OCI-LY7 (cell line): ENCODE results near the gene EIF5A. TPM values are rescaled to one million over a fixed set of nuclear protein-coding genes. Genes with fewer than 3 reads are reported as not detected.

Experiments used
- BruUV-seq: library from RNA; stranded (reverse); fragments of 400-500 nt; replicated peaks from 2 replicates; lab custom pipeline; 2021; lab: Mats Ljungman, UMichigan
- CTCF ChIA-PET: fragments of 300-600 bp; sonication (Branson Sonifier 250); formaldehyde crosslinking; loops from one replicate; lab custom pipeline; 2022; ENCODE audit warnings: antibody characterized with exemption; ENCODE audit not compliant: unreplicated experiment; lab: Charles Lee
- POLR2A ChIA-PET: fragments of 300-600 bp; sonication (Branson Sonifier 250); formaldehyde crosslinking; loops from one replicate; lab custom pipeline; 2022; ENCODE audit warnings: antibody characterized with exemption; lab: Charles Lee
- DNase-seq: peaks from one replicate; pipeline ENCODE4 v3.0.0-alpha.2; 2015; ENCODE audit warnings: low spot score
- H2AFZ ChIP-seq: fragments of 200-600 bp; sonication (generic), shearing (Covaris generic); 2 replicates; pipeline ENCODE4 v1.6.1; 2014; ENCODE audit warnings: mild to moderate bottlenecking, antibody characterized with exemption, low read length, moderate library complexity
- H3K27ac ChIP-seq: fragments of 200-600 bp; sonication (generic); 2 replicates; pipeline ENCODE4 v1.5.1; 2014; ENCODE audit warnings: mixed run types, low read depth, mild to moderate bottlenecking, moderate library complexity, low read length, inconsistent platforms; ENCODE audit not compliant: poor library complexity, severe bottlenecking
- H3K36me3 ChIP-seq: fragments of 200-600 bp; sonication (generic); 2 replicates; pipeline ENCODE4 v1.6.1; 2014; ENCODE audit warnings: mild to moderate bottlenecking, antibody characterized with exemption, low read length, moderate library complexity, mixed read lengths; ENCODE audit not compliant: insufficient read depth
- H3K4me1 ChIP-seq: fragments of 200-600 bp; sonication (generic); 2 replicates; pipeline ENCODE4 v1.5.1; 2014; ENCODE audit warnings: mild to moderate bottlenecking, low read length; ENCODE audit not compliant: insufficient read depth, poor library complexity, severe bottlenecking
- H3K4me2 ChIP-seq: fragments of 200-600 bp; sonication (generic); 2 replicates; pipeline ENCODE4 v1.6.1; 2014; ENCODE audit warnings: mild to moderate bottlenecking, low read length
- H3K4me3 ChIP-seq: fragments of 200-600 bp; sonication (generic); 2 replicates; pipeline ENCODE4 v1.5.1; 2014; ENCODE audit warnings: mild to moderate bottlenecking, low read depth, low read length; ENCODE audit not compliant: poor library complexity, severe bottlenecking
- H3K79me2 ChIP-seq: fragments of 200-600 bp; sonication (generic); 2 replicates; pipeline ENCODE4 v1.6.1; 2016; ENCODE audit warnings: low read depth, mild to moderate bottlenecking, low read length, moderate library complexity, mixed read lengths; ENCODE audit not compliant: insufficient read depth
- H3K9me2 ChIP-seq: fragments of 200-600 bp; sonication (generic); 2 replicates; pipeline ENCODE4 v1.6.1; 2016; ENCODE audit warnings: mild to moderate bottlenecking, low read length, mixed read lengths; ENCODE audit not compliant: insufficient read depth
- H3K9me3 ChIP-seq: fragments of 200-600 bp; sonication (generic); 2 replicates; pipeline ENCODE4 v1.6.1; 2014; ENCODE audit warnings: mild to moderate bottlenecking, mixed run types, low read length, mixed read lengths
- H4K20me1 ChIP-seq: fragments of 200-600 bp; sonication (generic); 2 replicates; pipeline ENCODE4 v1.6.1; 2014; ENCODE audit warnings: mild to moderate bottlenecking, antibody characterized with exemption, low read length, moderate library complexity, mixed read lengths; ENCODE audit not compliant: insufficient read depth
- EZH2phosphoT487 ChIP-seq: fragments of 200-600 bp; sonication (generic); IDR thresholded peaks from 2 replicates; pipeline ENCODE4 v1.6.1; 2018; ENCODE audit warnings: low read depth, borderline replicate concordance, mild to moderate bottlenecking, mixed run types, antibody characterized with exemption, low read length, moderate library complexity, mixed read lengths
- intact Hi-C: fragments of 100-400 bp; cut with micrococcal nuclease; formaldehyde crosslinking; loops from one replicate; pipeline ENCODE4 v1.10.0; 2022; ENCODE audit not compliant: unreplicated experiment
- total RNA-seq, 2 experiments: library from RNA; depleted of rRNA in 1 of 2; stranded (reverse); fragments of >200 nt in 1 of 2; shearing (Covaris generic) in 1 of 2; gene quantifications; 2 replicates each; pipeline ENCODE4 v1.2.3, GENCODE V29; 2014 to 2022
- TF ChIP-seq, protein P1 (sequence below): fragments of 200-600 bp; sonication (generic); conservative IDR thresholded peaks from 2 replicates; pipeline ENCODE4 v1.5.1; 2014; ENCODE audit warnings: mild to moderate bottlenecking, antibody characterized with exemption, low read length, moderate library complexity, mixed read lengths

EIF5A gene
- total RNA-seq, 2 experiments from 2014 or later: 491 to 803 TPM

DNA sequence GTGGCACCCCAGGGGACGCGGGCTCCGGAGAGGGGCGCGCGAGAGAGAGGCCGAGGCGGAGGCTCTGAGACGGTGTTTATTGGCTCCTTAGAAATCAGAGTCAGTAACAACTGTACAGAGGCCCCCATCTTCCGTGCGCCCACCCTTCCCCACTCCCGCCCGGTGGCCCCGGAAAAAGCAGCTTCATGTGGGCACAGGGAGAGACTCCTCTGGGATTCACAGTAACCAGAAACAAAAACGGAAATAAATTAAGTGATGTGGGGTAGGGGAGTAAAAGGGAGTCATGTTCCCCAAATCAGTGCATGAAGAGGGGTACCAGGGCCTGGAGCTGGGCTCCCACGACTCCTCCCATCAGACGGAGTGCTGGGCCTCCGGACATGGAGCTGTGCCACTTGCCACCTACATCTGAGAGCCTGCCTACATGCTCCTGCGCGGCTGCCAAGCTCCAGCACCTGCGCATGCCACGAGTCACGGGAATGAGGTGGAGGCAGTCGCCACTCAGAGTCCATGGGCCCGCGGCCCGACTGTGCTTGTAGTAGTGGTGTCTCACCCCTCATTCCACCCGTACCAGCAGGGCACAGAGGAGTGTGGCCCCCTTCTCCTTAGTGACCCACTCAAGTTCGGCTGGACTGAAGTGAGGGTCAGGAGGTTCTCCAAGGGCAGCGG, 8.3 kb downstream of the EIF5A start:
- H2AFZ ChIP-seq: no peak overlapping the region; the same call in 1 of the 2 replicates

DNA sequence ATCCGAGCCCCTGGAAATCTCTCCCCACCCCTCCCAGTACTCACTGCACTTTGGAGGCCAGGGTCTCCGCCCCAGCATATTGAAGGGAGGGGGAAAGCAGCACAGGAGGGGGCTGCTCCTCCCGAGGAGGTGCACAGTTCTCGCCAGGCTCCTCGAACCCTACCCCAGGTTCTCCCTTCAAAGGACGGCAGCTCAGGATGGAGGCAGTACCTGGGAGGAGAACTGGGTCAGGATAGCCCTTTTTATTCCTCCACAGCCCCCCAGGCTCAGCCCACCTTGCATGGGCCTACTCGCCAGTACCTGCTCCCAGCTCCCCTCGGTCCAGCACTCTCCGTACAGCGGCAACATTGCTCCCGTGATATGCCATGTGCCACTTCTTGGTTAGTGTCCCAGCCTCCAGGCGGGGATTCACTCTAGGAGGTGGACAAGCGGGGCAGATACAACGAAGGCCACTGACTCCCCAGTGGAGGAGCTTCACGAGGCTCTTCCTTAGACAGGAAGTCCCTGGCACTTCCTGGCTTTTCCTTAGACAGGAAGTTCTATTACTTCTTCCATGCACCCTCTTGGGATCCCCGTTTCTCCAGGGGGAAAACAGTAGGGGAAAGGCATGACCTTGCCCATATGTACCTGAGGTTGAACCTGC, 9.9 kb downstream of the EIF5A start:
- Histone ChIP-seq H3K4me3 (no peak overlapping the region), H3K9me2 (no peaks in the 10 kb centered on the region), H3K4me1 (peaks cover 29% of the 10 kb centered on the region), H3K9me3 (no peaks in the 10 kb centered on the region), H3K4me2 (no peak overlapping the region), H3K36me3 (peaks cover 84% of the 10 kb centered on the region), H4K20me1 (peaks cover 4% of the 10 kb centered on the region; the same call in 1 of the 2 replicates), H3K27ac (no peak overlapping the region), H3K79me2 (peaks cover 9% of the 10 kb centered on the region; the same call in 1 of the 2 replicates), H2AFZ (no peak overlapping the region)
- ChIA-PET POLR2A (no interaction called here), CTCF (no interaction called here)
- no TSS peak for BruUV-seq
- TF ChIP-seq, protein P1, sequence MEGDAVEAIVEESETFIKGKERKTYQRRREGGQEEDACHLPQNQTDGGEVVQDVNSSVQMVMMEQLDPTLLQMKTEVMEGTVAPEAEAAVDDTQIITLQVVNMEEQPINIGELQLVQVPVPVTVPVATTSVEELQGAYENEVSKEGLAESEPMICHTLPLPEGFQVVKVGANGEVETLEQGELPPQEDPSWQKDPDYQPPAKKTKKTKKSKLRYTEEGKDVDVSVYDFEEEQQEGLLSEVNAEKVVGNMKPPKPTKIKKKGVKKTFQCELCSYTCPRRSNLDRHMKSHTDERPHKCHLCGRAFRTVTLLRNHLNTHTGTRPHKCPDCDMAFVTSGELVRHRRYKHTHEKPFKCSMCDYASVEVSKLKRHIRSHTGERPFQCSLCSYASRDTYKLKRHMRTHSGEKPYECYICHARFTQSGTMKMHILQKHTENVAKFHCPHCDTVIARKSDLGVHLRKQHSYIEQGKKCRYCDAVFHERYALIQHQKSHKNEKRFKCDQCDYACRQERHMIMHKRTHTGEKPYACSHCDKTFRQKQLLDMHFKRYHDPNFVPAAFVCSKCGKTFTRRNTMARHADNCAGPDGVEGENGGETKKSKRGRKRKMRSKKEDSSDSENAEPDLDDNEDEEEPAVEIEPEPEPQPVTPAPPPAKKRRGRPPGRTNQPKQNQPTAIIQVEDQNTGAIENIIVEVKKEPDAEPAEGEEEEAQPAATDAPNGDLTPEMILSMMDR: no peak
- TF ChIP-seq EZH2phosphoT487: no peak
- intact Hi-C loops: loop anchor here (5.0 kb wide), 1 partner anchor 35 kb away; the partner anchor contains the start of gene KCTD11
- DNase-seq: no peak

More for the DNA sequence above, 8.3 kb downstream of the EIF5A start:
- ChIA-PET CTCF (interaction anchor here (0.5 kb wide), 1 partner anchor 109 kb away, joined by 4 read pairs; the partner anchor contains the start of gene SPEM2), POLR2A (interaction anchor here (0.8 to 1.7 kb wide), 3 partner anchors 15 to 88 kb away, joined by 4 to 10 read pairs (median 6); partner anchors contain the start of genes ACAP1 and TMEM256)
- TF ChIP-seq EZH2phosphoT487: no peak
- TF ChIP-seq, protein P1: no peak
- peaks cover 19% of the 10 kb centered on the region for H3K79me2 ChIP-seq
- intact Hi-C loops: loop anchor here (5.0 kb wide), 1 partner anchor 37 kb away; the partner anchor contains the start of gene KCTD11
- H3K9me3 ChIP-seq: no peaks in the 10 kb centered on the region
- peak overlapping the region; percentile 96 for H3K4me2 ChIP-seq
- H3K36me3 ChIP-seq: peaks cover 82% of the 10 kb centered on the region
- H3K9me2 ChIP-seq: no peaks in the 10 kb centered on the region
- H4K20me1 ChIP-seq: peaks cover 7% of the 10 kb centered on the region
- H3K4me1 ChIP-seq: peaks cover 40% of the 10 kb centered on the region
- no peak for DNase-seq
- peak overlapping the region; percentile 79 for H3K27ac ChIP-seq
- no TSS peak for BruUV-seq
- peak overlapping the region; percentile 95 for H3K4me3 ChIP-seq
